ENCODE results near the gene SORCS2. TPM values are rescaled to one million over a fixed set of nuclear protein-coding genes. Genes with fewer than 3 reads are reported as not detected.

The SORCS2 gene
- total RNA-seq, 1 experiment from 2014 or later: not detected

GRCh38 chr4:7750523-7750922, 558.2 kb downstream of the SORCS2 start:
- Mint-ChIP-seq H3K4me3 (ENCODE audit: unreplicated experiment) (no peak overlapping the region), H3K27ac (ENCODE audit: low read depth, unreplicated experiment) (no peak overlapping the region), H3K27me3 (ENCODE audit: insufficient read depth, unreplicated experiment) (no peaks in the 10 kb centered on the region), H3K4me1 (ENCODE audit: insufficient read depth, unreplicated experiment) (peaks cover 20% of the 10 kb centered on the region), H3K9me3 (ENCODE audit: unreplicated experiment) (no peaks in the 10 kb centered on the region), H3K36me3 (ENCODE audit: insufficient read depth, unreplicated experiment) (no peaks in the 10 kb centered on the region)
- CTCF ChIA-PET: interaction anchor here (1.0 kb wide), 1 partner anchor 559 kb away, joined by 3 read pairs; no protein-coding TSS in a partner anchor
- POLR2A ChIA-PET: interaction anchor here (0.9 kb wide), 1 partner anchor 501 kb away, joined by 3 read pairs; no protein-coding TSS in a partner anchor
- BruUV-seq (replicated peaks): no TSS peak
- intact Hi-C loops (cut with micrococcal nuclease): no loop called here
- no peak for DNase-seq (ENCODE audit: unreplicated experiment)
- no peak for TF ChIP-seq CTCF (IDR thresholded peaks at IDR 0.05; ENCODE audit: unreplicated experiment)

DNA sequence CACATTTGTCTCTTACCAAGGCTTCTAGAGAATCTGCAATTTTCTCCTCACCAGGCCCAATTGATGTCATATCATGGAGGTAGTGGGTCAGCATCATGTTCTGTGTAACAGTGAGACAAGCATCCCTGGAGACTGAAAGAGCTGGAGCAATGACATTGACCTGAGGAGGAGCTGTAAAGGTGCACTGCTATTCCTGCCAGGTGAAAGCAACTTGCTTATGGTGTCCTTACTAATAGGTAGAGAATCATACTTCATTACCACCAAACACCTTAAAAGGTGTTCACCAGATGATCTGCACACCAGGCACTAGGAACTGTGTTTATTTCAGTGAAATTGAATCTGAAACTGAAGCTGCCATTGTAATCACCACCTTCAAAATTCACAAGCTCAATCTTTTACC, 558.6 kb downstream of the SORCS2 start:
- no peaks in the 10 kb centered on the region for H3K27me3 Mint-ChIP-seq (ENCODE audit: insufficient read depth, unreplicated experiment)
- CTCF ChIA-PET: no interaction called here
- no peak overlapping the region for H3K27ac Mint-ChIP-seq (ENCODE audit: low read depth, unreplicated experiment)

GRCh38 chr4:7752649-7753048, 560.3 kb downstream of the SORCS2 start:
- intact Hi-C loops (cut with micrococcal nuclease): no loop called here
- POLR2A ChIA-PET: interaction anchor here (0.6 to 1.0 kb wide), 3 partner anchors 160 to 641 kb away, joined by 3 to 4 read pairs (median 3); no protein-coding TSS in a partner anchor
- Mint-ChIP-seq H3K27ac (ENCODE audit: low read depth, unreplicated experiment) (peak overlapping the region; percentile 77), H3K4me3 (ENCODE audit: unreplicated experiment) (no peak overlapping the region), H3K27me3 (ENCODE audit: insufficient read depth, unreplicated experiment) (no peaks in the 10 kb centered on the region), H3K9me3 (ENCODE audit: unreplicated experiment) (no peaks in the 10 kb centered on the region), H3K36me3 (ENCODE audit: insufficient read depth, unreplicated experiment) (no peaks in the 10 kb centered on the region), H3K4me1 (ENCODE audit: insufficient read depth, unreplicated experiment) (peaks cover 20% of the 10 kb centered on the region)
- no peak for TF ChIP-seq CTCF (IDR thresholded peaks at IDR 0.05; ENCODE audit: unreplicated experiment)
- peak; percentile 14 for DNase-seq (ENCODE audit: unreplicated experiment)
- CTCF ChIA-PET: interaction anchor here (0.6 to 1.4 kb wide), 5 partner anchors 9 to 235 kb away, joined by 3 to 7 read pairs (median 5); no protein-coding TSS in a partner anchor
- BruUV-seq (replicated peaks): no TSS peak

More for the DNA sequence above, 558.6 kb downstream of the SORCS2 start:
- intact Hi-C loops (cut with micrococcal nuclease): no loop called here
- BruUV-seq (replicated peaks): no TSS peak
- no peak for DNase-seq (ENCODE audit: unreplicated experiment)
- H3K4me1 Mint-ChIP-seq (ENCODE audit: insufficient read depth, unreplicated experiment): peaks cover 20% of the 10 kb centered on the region
- H3K4me3 Mint-ChIP-seq (ENCODE audit: unreplicated experiment): no peak overlapping the region
- POLR2A ChIA-PET: interaction anchor here (0.9 kb wide), 1 partner anchor 502 kb away, joined by 3 read pairs; no protein-coding TSS in a partner anchor
- no peak for TF ChIP-seq CTCF (IDR thresholded peaks at IDR 0.05; ENCODE audit: unreplicated experiment)
- H3K36me3 Mint-ChIP-seq (ENCODE audit: insufficient read depth, unreplicated experiment): no peaks in the 10 kb centered on the region
- H3K9me3 Mint-ChIP-seq (ENCODE audit: unreplicated experiment): no peaks in the 10 kb centered on the region

GRCh38 chr4:7753271-7753670, 560.9 kb downstream of the SORCS2 start:
- BruUV-seq (replicated peaks): no TSS peak
- Mint-ChIP-seq H3K27ac (ENCODE audit: low read depth, unreplicated experiment) (peak overlapping the region; percentile 77), H3K4me1 (ENCODE audit: insufficient read depth, unreplicated experiment) (peaks cover 20% of the 10 kb centered on the region), H3K4me3 (ENCODE audit: unreplicated experiment) (peak overlapping the region; percentile 42), H3K36me3 (ENCODE audit: insufficient read depth, unreplicated experiment) (no peaks in the 10 kb centered on the region), H3K27me3 (ENCODE audit: insufficient read depth, unreplicated experiment) (no peaks in the 10 kb centered on the region), H3K9me3 (ENCODE audit: unreplicated experiment) (no peaks in the 10 kb centered on the region)
- no peak for TF ChIP-seq CTCF (IDR thresholded peaks at IDR 0.05; ENCODE audit: unreplicated experiment)
- intact Hi-C loops (cut with micrococcal nuclease): no loop called here
- ChIA-PET CTCF (interaction anchor here (0.9 to 1.4 kb wide), 2 partner anchors 49 to 226 kb away, joined by 3 to 7 read pairs; no protein-coding TSS in a partner anchor), POLR2A (interaction anchor here (0.6 to 1.0 kb wide), 2 partner anchors 160 to 547 kb away, joined by 3 to 4 read pairs; no protein-coding TSS in a partner anchor)
- DNase-seq (ENCODE audit: unreplicated experiment): peak; percentile 85

Measured in MCF 10A (cell line).